ENCODE results near the gene RBMXL3.

- TF ChIP-seq CTCF (IDR thresholded peaks at IDR 0.05; ENCODE audit: borderline replicate concordance, extremely low read depth, low read length, poor library complexity, severe bottlenecking), result no peak
- no peak for TF ChIP-seq EZH2 (IDR thresholded peaks at IDR 0.05; ENCODE audit: borderline replicate concordance, low read depth, low read length, severe bottlenecking)
Measured at GRCh38 chrX:115229337-115230003, 40.3 kb downstream of the RBMXL3 start.

Data from DND-41 (cell line).